H1 (cell line): ENCODE measurements around the gene CRACDL. TPM values are rescaled to one million over a fixed set of nuclear protein-coding genes. Genes with fewer than 3 reads are reported as not detected.

Experiments
- RXRA ChIP-seq: IDR thresholded peaks from 2 replicates; pipeline ENCODE4 v1.6.1; 2011; ENCODE audit warnings: low read depth, mild to moderate bottlenecking, low read length, moderate library complexity; ENCODE audit not compliant: insufficient read depth
- SRF ChIP-seq: IDR thresholded peaks from 2 replicates; pipeline ENCODE4 v1.6.1; 2011; ENCODE audit warnings: mild to moderate bottlenecking, low read depth, low read length, moderate library complexity
- polyA plus RNA-seq, 7 experiments: library from polyadenylated mRNA; depleted of rRNA in 3 of 7; stranded (reverse) in 5 of 7; unstranded in 2 of 7; fragments of >200 nt in 5 of 7; fragments of 200-250 nt in 2 of 7; gene quantifications; 1 replicate in 5 of 7; 2 replicates in 1 of 7; 4 replicates in 1 of 7; pipeline versions ENCODE4 v1.2.1 to v1.2.3, GENCODE V29; 2011 to 2013; ENCODE audit warnings: missing spikeins in 2 of 7, mixed read lengths in 2 of 7
- total RNA-seq: library from RNA; stranded (reverse); fragmentation: NEBNext Ultra II Directional; extraction: Animal tissue kit (Norgen Biotek cat#: 25700); gene quantifications from 2 replicates; pipeline ENCODE4 v1.2.1, GENCODE V29; 2021
- TF ChIP-seq, protein P1 (sequence below), 3 experiments: IDR thresholded peaks; 1 replicate in 2 of 3; 2 replicates in 1 of 3; pipeline versions ENCODE4 v1.5.1 to v1.6.1; 2011; ENCODE audit warnings: low read length in 3 of 3, mild to moderate bottlenecking in 3 of 3, inconsistent platforms in 2 of 3, low read depth in 1 of 3, moderate library complexity in 1 of 3; ENCODE audit not compliant: insufficient read depth in 1 of 3; ENCODE audit errors: control extremely low read depth in 1 of 3

The CRACDL gene
- total and polyA plus RNA-seq, 2 of the 8 experiments (the other 6 are each of a cell fraction or from before 2014, with no cell fraction given), result 0.07 to 0.38 TPM

DNA sequence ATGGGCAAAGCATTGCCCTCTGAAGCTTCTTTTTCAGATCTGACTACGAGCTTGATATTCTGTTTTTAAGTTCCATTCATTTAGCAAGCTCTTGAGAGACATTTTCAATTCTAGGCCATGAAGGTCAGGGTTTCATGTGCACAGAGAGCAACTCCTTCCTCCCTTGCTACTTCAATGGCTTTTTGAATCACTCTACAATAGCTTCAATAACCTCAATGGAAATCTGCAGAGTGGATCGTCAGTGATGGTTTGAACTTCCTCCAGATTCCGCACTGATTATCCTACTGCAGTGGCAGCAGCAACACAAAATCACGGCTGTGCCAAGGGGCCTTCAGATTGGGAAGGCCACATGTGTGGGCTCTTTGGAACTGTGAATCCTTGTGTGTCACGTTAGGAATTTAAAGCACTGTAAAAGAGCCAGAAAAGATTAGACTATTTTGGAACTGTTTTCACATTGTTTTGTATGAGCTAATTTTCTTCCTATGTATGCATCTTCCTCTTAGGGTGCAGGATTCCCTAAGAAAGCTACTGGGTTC is 116.7 kb downstream of the CRACDL start (continued):
- no peak for TF ChIP-seq SRF
- TF ChIP-seq, protein P1, sequence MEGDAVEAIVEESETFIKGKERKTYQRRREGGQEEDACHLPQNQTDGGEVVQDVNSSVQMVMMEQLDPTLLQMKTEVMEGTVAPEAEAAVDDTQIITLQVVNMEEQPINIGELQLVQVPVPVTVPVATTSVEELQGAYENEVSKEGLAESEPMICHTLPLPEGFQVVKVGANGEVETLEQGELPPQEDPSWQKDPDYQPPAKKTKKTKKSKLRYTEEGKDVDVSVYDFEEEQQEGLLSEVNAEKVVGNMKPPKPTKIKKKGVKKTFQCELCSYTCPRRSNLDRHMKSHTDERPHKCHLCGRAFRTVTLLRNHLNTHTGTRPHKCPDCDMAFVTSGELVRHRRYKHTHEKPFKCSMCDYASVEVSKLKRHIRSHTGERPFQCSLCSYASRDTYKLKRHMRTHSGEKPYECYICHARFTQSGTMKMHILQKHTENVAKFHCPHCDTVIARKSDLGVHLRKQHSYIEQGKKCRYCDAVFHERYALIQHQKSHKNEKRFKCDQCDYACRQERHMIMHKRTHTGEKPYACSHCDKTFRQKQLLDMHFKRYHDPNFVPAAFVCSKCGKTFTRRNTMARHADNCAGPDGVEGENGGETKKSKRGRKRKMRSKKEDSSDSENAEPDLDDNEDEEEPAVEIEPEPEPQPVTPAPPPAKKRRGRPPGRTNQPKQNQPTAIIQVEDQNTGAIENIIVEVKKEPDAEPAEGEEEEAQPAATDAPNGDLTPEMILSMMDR (IDR thresholded peaks at IDR 0.05; ENCODE audit: control extremely low read depth in 1 of 3, insufficient read depth in 1 of 3, low read depth in 1 of 3, low read length in 3 of 3), result no peak
- no peak for TF ChIP-seq RXRA
